AG04450 (cell line): ENCODE results near the gene FASN. TPM values are rescaled to one million over a fixed set of nuclear protein-coding genes. Genes with fewer than 3 reads are reported as not detected.
"Not testable (repeated sequence)": the region's sequence is repeated elsewhere in the genome, so short reads cannot be mapped to it uniquely, and the experiment has no call there.

ENCODE experiments used
- CTCF ChIA-PET: fragments of 300-600, 350-600 bp; formaldehyde crosslinking; extraction: SDS; loops from one replicate; lab custom pipeline; 2022; ENCODE audit warnings: antibody characterized with exemption, inconsistent platforms; lab: Charles Lee
- POLR2A ChIA-PET: fragments of 350-600 bp; formaldehyde crosslinking; extraction: SDS; loops from one replicate; lab custom pipeline; 2021; ENCODE audit warnings: antibody characterized with exemption, inconsistent platforms; lab: Yijun Ruan, JAX
- DNase-seq: peaks from one replicate; pipeline ENCODE4 v3.0.0-alpha.2; 2011; ENCODE audit warnings: low read depth, low spot score
- H3K27ac ChIP-seq: one replicate; pipeline ENCODE4 v1.5.1; 2012; ENCODE audit warnings: low read depth, low read length, control low read depth
- H3K27me3 ChIP-seq: one replicate; pipeline ENCODE4 v1.6.0; 2012; ENCODE audit warnings: low read length; ENCODE audit not compliant: control insufficient read depth, insufficient read depth
- H3K4me3 ChIP-seq: 2 replicates; pipeline ENCODE4 v1.5.1; 2011; ENCODE audit warnings: mild to moderate bottlenecking, low read depth, low read length, control low read depth
- H3K9me3 ChIP-seq: 2 replicates; pipeline ENCODE4 v1.5.1; 2012; ENCODE audit warnings: low read length; ENCODE audit not compliant: control insufficient read depth, insufficient read depth
- CTCF ChIP-seq: IDR thresholded peaks from 2 replicates; pipeline ENCODE4 v1.5.1; 2011; ENCODE audit warnings: low read depth, low read length, control low read depth, inconsistent platforms
- polyA plus RNA-seq: library from polyadenylated mRNA; depleted of rRNA; stranded (reverse); fragments of >200 nt; gene quantifications from 2 replicates; pipeline ENCODE4 v1.2.3, GENCODE V29; 2011

Gene FASN
- polyA plus RNA-seq, 1 experiment = 6.2 TPM

- Histone ChIP-seq H3K27me3 (no peaks in the 10 kb centered on the region), H3K27ac (no peak overlapping the region), H3K4me3 (no peak overlapping the region), H3K9me3 (no peaks in the 10 kb centered on the region; the same call in 1 of the 2 replicates)
- ChIA-PET CTCF (interaction anchor here (1.2 kb wide), 1 partner anchor 13 kb away, joined by 4 read pairs; no protein-coding TSS in a partner anchor), POLR2A (no interaction called here)
- no peak for DNase-seq
- TF ChIP-seq CTCF = no peak
Measured at GRCh38 chr17:82043507-82043906, 54.5 kb downstream of the FASN start.

- Histone ChIP-seq H3K27me3 (no peaks in the 10 kb centered on the region), H3K27ac (no peak overlapping the region), H3K9me3 (no peaks in the 10 kb centered on the region; the same call in 1 of the 2 replicates), H3K4me3 (no peak overlapping the region)
- DNase-seq = no peak
- TF ChIP-seq CTCF = no peak
- ChIA-PET CTCF (no interaction called here), POLR2A (interaction anchor here (0.6 kb wide), 1 partner anchor 62 kb away, joined by 3 read pairs; no protein-coding TSS in a partner anchor)
Measured at GRCh38 chr17:82042649-82043048, 55.4 kb downstream of the FASN start.

- ChIA-PET CTCF (no interaction called here), POLR2A (no interaction called here)
- H3K27ac ChIP-seq = no peak overlapping the region
- H3K4me3 ChIP-seq = no peak overlapping the region
- no peaks in the 10 kb centered on the region for H3K27me3 ChIP-seq
- no peaks in the 10 kb centered on the region; the same call in 1 of the 2 replicates for H3K9me3 ChIP-seq
- no peak for TF ChIP-seq CTCF
- DNase-seq = no peak
Measured at GRCh38 chr17:82041144-82041814, 56.8 kb downstream of the FASN start.

- ChIA-PET CTCF (interaction anchor here (2.0 kb wide), 1 partner anchor 9 kb away, joined by 4 read pairs; no protein-coding TSS in a partner anchor), POLR2A (no interaction called here)
- no peak for TF ChIP-seq CTCF
- no peak for DNase-seq
- H3K9me3 ChIP-seq = no peaks in the 10 kb centered on the region; the same call in 1 of the 2 replicates
- H3K4me3 ChIP-seq = no peak overlapping the region
- no peak overlapping the region for H3K27ac ChIP-seq
- no peaks in the 10 kb centered on the region for H3K27me3 ChIP-seq
Measured at GRCh38 chr17:82039695-82040299, 58.2 kb downstream of the FASN start.

- H3K9me3 ChIP-seq, H3K4me3 ChIP-seq, POLR2A ChIA-PET, H3K27me3 ChIP-seq, H3K27ac ChIP-seq, DNase-seq: not testable (repeated sequence)
- CTCF ChIA-PET = interaction anchor here (2.0 kb wide), 1 partner anchor 8 kb away, joined by 4 read pairs; no protein-coding TSS in a partner anchor
Measured at GRCh38 chr17:82038796-82039409, 59.1 kb downstream of the FASN start.
